ENCODE data around the gene RFESD.
A peak's percentile ranks its signal among the peaks of the same experiment; 100 is the strongest.

The RFESD gene

DNA sequence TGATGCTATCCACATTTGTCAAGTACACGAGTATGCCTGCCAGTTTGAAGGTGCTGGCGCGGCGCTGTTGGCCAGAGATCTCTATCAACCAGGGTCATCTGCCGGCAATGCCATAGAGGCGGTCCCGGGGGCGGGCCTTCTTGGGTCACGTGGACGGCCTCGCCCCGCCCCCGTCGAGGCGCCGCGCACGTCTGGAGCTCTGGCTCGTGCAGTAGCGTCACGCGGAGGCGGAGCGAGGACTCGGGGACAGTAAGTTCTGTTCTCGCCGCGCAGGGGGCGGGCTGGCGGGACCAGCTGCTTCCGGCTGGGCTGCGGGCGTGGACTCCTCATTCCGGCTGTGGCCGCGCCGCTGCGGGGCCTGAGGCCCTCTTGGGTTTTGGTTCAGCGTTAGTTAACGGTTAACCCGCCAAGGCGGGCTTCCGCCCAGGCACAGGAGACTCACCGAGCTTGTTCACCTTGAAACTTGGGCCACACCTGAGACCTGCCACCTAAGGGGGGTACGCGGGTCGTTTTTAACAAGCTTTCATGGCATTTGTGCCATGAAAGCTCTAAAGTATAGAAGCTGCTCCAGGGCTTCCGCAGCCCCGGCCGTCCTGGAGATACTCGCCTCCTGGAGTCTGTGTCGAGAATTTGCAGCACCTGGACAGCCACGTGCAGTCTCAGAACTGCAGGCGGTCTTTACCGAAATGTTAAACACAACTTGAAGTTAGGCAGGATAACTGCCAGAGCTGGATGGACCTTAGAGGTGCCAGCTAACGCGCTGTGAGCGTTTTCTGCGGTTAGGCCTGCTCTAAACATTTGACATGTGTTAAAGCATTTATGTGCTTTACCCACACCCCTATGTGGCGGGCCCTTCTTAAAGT lies at the start of gene RFESD:
Gene RFESD, plus strand, starts transcription at position 209 of the 863 bp plus-strand sequence. CDS start 5,495 bp downstream, outside the sequence.
- DNase-seq = peak; percentile 99

DNA sequence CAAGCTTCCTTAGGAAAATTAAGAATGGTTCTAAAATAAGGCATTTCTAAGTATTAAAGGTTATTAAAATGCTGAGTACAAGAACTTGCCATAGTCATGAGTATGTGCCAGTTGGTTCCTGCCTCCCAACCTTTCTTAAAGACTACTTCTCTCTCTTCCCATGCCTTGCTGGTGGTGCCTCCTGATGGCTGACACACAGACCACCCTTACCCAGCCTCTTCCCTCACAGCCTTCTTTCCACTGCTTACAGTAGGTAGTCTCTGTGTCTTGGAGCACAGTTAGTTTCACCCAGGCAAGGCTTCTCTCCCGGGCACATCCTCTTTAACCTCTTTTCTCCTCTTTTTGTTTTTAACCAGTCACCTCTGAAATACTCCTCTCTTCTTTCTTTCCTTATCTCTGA lies 47.3 kb upstream of the RFESD start:
- no peak for DNase-seq

DNA sequence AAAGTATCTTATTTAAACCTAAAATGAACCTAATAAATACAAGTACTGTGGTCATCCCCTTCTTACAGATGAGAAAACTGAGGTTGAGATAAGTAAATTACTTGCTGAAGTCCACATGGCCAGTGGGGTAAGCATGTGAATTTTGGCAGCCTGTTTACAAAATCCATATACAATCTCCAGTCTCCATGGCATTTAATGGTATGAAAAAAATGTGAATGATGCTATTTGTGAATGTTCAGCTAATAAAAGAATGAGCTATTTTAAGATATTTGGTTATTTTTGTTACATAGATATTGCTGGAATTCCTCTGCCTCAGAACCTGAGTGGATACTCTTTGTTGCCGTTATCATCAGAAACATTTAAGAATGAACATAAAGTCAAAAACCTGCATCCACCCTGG lies 46.0 kb upstream of the RFESD start:
- DNase-seq = no peak

DNA sequence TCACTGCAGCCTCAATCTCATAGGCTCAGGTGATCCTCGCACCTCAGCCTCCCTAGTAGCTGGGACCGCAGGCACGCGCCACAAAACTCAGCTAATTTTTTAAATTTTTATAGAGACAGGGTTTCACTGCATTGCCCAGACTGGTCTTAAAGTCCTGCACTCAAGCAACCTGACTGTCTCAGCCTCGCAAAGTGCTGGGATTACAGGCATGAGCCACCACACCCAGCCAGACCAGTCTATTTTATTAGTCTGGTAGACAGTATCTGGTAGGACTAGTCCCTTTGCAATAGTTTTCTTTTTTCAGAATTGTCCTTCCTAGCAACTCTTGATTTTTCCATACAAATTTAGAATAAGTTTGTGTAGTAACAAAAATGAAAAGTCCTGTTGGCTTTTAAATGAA lies 40.8 kb upstream of the RFESD start:
- no peak for DNase-seq

DNA sequence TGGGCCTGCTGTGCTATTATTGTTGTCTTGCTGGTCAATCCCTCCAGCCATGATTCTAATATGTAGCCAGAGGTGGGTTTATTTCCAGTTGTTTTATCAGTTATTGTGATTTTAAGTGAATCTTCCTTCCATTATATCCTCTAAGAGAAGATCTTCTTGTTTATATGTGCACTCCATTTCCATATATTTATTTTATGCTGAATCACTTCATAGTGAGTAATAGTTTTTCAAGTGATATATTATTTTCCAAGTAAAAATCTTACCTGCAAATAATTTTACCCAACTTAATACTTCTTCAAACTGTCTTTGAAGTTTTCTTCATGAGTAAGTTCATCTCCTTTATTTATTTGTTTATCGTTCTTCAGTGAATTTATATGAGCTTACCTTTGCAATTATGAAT lies 40.2 kb upstream of the RFESD start:
- DNase-seq = no peak

DNA sequence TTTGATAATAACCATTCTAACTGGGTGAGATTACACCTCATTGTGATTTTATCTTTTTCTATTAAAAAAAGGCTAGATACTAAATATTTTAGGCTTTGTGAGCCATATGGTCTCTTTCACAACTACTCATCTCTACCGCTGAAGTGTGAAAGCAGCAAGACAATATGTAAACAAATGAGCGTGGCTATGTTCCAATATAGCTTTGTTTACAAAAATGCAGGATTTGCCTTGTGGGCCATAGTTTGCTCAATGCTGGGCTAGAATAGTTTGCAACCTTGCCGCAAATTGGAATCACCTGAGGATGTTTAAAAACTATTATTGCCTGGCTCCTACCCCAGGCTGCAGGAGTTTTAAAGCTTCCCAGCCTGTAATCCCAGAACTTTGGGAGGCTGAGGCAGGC lies 36.9 kb upstream of the RFESD start:
- DNase-seq = no peak

DNA sequence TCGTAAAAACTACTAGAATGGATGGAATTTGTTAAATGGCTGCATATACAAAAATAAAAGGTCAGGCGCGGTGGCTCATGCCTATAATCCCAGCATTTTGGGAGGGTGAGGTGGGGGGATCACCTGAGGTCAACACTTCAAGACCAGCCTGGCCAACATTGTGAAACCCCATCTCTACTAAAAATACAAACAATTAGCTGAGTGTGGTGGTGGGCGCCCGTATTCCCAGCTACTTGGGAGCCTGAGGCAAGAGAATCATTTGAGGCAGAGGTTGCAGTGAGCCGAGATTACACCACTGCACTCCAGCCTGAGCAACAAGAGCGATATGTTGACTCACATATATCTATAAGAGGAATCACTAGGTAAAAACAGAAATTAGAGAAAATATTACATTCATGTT lies 36.0 kb upstream of the RFESD start:
- no peak for DNase-seq

DNA sequence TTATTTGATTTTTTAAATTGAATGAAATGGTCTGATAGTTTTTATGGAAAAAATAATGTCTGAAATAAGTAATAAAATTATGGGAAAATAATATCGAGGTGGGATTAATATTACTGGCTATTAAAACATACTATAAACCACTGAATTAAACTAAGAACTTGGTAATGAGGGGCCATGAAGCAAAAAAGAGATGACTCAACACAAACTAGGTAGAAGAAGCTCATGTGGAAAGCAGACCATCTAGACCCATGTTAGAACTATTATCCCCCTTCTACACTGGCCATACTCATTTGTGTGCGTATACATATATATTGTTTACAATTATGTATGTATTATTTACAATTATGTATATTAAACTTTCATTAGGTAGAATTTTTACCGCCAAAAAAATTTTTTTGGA lies 35.2 kb upstream of the RFESD start:
- DNase-seq = no peak

DNA sequence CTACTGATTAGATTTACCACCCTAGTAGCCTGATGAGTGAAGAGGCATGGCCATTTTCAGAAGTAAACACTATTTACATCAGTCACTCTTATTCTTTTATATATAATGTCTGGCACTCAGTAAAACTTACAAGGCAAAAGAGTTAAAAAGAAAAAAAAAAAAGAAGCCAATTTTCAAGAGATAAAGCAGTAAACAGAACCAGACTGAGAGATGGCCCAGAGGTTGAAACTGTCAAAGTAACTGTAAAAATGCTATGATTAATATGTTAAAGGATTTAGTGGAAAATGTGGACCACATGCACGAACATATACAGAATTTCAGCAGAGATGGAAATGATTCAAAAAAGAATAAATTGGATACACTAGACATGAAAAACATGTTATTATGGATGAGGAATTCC lies 33.1 kb upstream of the RFESD start:
- no peak for DNase-seq

DNA sequence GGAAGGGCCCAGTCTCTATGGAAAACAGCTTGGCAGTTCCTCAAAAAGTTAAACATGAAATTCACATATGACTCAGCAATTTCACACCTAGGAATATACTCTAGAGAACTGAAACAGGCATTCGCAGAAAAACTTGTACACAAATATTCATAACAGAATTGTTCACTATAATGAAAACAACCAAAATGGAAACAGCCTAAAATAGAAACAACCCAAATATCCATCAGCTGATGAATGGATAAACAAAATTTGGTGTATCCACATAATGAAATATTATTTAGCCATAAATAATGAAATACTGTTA lies 31.5 kb upstream of the RFESD start:
- DNase-seq = peak; percentile 36

DNA sequence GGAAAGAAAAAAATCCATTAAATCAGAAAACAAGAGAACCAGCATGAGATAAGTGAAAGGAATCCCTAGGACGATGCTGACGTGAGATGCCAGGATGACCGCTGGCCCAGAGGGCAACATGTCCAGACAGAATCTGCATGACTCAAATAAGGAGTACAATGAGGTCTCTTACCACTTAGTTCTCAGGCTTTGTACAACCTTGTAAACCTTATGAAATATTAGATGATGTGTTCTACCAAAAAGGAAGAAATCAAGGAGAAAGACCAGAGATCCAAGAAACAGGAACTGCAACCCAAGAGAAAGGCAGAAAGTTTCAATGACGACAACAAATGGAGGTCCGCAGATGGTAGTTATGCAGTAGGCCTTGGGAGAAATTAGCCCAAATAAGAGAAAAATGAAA lies 29.5 kb upstream of the RFESD start:
- no peak for DNase-seq

DNA sequence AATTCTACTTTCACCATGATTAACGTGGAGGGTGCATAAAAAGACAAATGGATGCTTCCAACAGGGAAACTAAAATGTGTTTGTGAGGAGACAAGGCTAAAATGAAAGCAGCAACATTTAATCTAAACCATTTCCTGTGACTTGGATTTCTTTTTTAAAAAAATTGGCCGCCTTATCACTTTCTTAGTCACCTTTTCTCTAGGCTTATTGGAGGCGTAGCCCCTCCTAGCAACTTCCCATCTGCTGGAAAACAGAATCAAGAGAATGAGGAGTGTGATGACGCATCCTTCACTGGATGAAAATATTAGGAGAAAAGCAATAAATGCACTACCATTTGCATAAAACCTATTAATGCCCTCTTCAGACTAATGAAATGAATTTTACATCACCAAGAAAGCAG lies 27.5 kb upstream of the RFESD start:
- DNase-seq = no peak

DNA sequence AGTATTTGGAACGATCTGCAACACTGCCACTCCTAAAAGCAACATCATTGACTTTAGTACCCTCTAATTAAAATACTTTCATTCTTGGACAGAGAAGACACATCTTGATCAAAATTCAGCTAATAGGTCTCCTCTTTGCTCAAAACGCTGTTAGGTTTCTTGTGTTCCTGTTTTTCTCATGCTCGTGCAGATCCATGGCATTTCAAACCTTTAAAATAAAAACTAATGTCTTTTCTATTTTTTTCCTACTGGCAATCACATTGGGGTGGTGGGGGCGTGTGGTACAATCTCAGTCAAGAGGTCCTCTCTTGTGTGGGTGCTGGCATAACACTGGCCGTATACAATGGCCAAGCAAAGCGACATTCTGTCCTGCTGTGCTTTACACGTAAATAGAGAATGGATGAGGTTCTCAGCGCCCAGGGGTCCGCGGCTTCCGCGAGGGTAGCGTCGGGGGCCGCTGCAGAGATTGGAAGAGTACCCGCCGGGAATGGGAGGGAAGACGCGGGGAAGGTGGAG lies 27.0 kb upstream of the RFESD start:
- peak; percentile 5 for DNase-seq

DNA sequence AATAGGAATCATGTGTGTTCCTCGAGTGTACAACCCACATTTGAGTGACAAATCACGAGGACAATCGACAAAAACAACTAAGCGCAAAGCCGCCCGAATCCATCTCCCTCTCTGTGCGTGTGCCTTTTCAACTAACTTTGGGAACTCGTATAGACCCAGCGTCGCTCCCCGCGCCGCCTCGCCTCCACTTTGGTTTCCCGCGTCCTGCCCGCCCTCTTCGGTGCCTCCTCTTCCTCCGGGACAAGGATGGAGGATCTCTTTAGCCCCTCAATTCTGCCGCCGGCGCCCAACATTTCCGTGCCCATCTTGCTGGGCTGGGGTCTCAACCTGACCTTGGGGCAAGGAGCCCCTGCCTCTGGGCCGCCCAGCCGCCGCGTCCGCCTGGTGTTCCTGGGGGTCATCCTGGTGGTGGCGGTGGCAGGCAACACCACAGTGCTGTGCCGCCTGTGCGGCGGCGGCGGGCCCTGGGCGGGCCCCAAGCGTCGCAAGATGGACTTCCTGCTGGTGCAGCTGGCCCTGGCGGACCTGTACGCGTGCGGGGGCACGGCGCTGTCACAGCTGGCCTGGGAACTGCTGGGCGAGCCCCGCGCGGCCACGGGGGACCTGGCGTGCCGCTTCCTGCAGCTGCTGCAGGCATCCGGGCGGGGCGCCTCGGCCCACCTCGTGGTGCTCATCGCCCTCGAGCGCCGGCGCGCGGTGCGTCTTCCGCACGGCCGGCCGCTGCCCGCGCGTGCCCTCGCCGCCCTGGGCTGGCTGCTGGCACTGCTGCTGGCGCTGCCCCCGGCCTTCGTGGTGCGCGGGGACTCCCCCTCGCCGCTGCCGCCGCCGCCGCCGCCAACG lies 26.3 kb upstream of the RFESD start, which contains the start of gene GPR150:
Gene GPR150, plus strand, starts transcription at position 58 of the 840 bp plus-strand sequence. Its CDS starts 189 bp downstream, at position 247.
- peak; percentile 72 for DNase-seq

DNA sequence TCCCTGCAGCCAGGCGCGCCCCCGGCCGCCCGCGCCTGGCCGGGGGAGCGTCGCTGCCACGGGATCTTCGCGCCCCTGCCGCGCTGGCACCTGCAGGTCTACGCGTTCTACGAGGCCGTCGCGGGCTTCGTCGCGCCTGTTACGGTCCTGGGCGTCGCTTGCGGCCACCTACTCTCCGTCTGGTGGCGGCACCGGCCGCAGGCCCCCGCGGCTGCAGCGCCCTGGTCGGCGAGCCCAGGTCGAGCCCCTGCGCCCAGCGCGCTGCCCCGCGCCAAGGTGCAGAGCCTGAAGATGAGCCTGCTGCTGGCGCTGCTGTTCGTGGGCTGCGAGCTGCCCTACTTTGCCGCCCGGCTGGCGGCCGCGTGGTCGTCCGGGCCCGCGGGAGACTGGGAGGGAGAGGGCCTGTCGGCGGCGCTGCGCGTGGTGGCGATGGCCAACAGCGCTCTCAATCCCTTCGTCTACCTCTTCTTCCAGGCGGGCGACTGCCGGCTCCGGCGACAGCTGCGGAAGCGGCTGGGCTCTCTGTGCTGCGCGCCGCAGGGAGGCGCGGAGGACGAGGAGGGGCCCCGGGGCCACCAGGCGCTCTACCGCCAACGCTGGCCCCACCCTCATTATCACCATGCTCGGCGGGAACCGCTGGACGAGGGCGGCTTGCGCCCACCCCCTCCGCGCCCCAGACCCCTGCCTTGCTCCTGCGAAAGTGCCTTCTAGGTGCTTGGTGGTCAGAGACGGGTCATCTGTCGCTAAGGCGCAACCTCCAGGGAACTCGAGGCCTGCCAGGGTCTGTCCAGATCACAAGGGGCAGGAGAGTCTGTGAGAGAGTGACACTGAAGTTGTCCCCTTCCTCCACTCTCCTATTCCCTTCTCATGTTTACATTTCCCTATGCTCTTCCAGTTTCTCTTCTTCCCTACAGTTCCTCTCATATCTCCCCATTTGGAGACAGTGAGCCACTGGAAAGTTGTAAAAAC lies 25.4 kb upstream of the RFESD start:
- DNase-seq = peak; percentile 29

DNA sequence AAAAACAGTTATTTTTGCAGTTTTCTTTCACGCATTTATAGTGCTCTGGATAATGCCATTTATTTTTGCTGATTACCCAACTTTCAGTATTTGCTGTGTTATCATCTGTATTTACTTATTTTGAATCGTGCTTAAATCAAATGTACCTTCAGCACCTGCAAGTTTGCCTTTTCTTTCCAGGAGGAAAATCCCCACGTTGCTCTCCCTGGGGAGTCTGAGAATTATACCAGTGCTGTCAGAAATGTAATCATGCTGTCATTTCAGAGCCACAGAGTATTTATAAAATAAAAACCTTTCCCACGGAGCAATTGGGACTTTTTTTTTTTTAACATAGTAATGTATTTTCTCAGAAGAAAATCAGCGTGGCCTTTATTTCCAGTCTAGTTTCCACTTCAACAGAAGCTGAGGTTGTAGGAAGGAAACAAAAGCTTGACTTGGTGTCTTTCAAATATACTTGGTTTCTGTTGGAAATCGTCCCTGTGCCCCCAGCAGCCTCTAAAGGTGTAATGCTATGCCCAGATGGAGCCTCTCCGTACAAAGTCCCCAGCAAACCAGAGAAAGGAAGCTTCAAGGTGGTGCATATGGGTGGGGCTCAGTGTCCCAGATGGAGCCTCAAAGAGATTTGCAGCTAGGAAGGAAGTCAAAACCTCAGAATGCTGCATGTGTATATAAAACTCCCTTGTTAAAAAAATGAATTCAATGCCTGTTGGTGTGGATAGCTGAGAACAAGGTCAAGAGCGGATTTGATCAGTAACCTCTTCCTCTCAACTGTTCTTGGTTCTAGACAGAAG lies 24.5 kb upstream of the RFESD start:
- DNase-seq = no peak

DNA sequence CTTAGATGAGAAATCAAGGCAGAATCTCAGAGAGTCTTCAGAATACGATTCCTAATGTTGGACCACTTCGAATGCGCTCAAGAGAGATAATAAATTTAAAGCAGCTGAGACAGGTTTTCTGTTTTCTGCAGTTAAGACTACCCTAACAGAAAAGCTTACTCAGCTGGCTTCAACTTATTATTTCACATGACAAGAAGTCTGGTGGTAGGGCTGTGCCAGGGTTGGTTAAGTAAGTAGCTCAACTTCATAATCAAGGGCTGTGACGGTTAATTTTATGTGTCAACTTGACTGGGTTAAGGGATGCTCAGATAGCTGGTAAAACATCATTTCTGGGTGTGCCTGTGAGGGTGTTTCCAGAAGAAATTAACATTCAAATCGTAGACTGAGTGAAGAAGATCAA lies 22.9 kb upstream of the RFESD start:
- no peak for DNase-seq

DNA sequence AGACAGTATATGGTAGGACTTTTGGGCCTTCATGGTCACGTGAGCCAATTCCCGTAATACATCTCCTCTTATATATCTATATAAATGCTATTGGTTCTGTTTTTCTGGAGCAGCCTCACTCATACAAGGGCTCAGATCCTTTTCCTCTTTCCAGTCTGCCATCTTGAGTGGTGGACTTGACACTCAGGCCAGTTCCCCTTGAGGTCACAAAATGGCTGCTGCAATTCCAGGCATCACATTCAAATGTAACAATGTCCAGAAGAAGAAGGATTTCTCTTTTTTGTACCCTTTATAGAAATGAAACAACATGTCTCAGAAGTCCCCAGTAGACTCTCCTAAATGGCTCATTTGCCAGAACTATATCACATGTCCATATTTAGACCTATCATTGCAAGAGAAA lies 22.2 kb upstream of the RFESD start:
- no peak for DNase-seq

DNA sequence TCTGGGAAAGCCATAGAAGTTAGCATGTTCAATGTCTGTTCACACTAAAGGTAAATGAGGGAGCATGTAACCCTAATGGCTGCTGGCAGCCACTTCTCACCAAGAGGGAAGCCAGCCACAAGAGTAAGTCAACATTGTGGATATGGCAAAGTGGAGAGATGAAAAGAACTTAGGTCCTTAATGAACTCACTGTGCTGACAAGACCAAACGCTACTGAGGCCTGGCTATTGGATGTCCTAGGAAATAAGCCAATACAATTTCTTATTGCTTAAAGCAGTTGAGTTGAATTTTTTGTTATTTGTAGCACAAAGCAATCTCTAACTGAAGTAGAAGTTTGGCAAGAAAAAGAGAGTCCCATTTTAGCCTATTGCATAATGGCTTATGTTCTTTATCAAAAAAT lies 19.9 kb upstream of the RFESD start:
- no peak for DNase-seq

DNA sequence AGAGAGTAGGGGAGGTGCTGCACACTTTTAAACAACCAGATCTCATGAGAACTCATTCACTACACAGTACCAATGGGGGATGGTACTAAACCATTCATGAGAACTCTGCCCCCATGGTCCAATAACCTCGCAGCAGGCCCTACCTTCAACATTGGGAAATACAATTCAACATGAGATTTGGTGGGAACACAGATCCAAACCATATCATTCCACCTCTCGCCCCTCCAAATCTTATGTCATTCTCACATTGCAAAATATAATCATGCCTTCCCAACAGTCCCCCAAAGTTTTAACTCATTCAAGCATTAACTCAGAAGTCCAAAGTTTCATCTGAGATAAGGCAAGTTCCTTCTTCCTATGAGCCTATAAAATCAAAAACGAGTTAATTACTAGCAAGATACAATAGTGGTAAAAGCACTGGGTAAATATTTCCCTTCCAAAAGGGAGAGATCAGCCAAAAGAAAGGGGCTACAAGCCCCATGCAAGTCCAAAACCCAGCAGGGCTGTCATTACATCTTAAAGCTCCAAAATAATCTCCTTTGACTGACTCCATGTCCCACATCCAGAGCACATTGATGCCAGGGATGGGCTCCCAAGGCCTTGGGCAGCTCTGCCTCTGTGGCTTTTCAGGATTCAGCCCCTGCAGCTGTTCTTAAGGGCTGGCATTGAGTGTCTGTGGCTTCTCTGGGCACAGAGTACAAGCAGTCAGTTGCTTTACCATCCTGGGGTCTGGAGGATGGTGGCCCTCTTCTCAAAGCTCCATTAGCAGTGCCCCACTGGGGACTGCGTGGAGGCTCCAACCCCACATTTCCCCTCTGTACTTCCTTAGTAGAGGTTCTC lies 18.4 kb upstream of the RFESD start:
- DNase-seq = no peak

DNA sequence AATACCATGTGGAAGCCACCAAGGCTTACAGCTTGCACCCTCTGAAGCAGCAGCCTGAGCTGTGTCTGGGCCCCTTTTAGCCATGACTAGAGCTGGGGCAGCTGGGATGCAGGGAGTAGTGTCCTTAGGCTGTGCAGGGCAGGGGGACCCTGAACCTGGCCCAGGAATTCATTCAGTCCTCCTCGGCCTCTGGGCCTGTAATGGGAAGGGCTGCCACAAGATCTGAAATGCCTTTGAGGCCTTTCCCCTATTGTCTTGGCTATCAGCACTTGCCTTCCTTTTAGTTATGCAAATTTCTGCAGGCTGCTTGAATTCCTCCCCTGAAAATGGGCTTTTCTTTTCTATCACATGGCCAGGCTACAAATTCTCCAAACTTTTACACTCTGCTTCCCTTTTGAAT lies 17.6 kb upstream of the RFESD start:
- no peak for DNase-seq

All from suppressor macrophage treated with lipopolysaccharide for 4 hours (primary cell).